NCI-H146 treated with DMSO at 0.1 percent for 48 hours (cell line): Measurements from ENCODE around the gene BGLAP.
"Not testable (repeated sequence)": the region's sequence is repeated elsewhere in the genome, so short reads cannot be mapped to it uniquely, and the experiment has no call there.

Experiments
- DNase-seq: peaks from one replicate; lab custom pipeline; 2025; ENCODE audit not compliant: unreplicated experiment; lab: John Stamatoyannopoulos, UW

The BGLAP gene

DNA sequence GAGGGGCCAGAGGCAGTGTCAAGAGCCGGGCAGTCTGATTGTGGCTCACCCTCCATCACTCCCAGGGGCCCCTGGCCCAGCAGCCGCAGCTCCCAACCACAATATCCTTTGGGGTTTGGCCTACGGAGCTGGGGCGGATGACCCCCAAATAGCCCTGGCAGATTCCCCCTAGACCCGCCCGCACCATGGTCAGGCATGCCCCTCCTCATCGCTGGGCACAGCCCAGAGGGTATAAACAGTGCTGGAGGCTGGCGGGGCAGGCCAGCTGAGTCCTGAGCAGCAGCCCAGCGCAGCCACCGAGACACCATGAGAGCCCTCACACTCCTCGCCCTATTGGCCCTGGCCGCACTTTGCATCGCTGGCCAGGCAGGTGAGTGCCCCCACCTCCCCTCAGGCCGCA lies at the start of gene BGLAP:
BGLAP (plus strand) TSS at position 259 of the 400 bp plus-strand sequence; CDS start at position 307, 48 bp downstream.
- no peak for DNase-seq

DNA sequence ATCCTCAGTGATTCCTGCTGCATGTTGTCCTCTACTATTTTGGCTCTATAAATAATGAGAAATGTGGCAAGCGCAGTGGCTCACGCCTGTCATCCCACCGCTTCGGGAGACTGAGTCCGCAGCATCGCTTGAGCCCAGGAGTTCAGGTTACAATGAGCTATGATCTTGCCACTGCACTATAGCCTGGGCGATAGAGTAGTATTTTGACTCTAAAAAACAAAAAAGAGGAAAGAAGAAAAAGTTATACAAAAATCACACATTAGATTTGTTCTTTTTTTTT lies 48.8 kb upstream of the BGLAP start:
- no peak for DNase-seq

DNA sequence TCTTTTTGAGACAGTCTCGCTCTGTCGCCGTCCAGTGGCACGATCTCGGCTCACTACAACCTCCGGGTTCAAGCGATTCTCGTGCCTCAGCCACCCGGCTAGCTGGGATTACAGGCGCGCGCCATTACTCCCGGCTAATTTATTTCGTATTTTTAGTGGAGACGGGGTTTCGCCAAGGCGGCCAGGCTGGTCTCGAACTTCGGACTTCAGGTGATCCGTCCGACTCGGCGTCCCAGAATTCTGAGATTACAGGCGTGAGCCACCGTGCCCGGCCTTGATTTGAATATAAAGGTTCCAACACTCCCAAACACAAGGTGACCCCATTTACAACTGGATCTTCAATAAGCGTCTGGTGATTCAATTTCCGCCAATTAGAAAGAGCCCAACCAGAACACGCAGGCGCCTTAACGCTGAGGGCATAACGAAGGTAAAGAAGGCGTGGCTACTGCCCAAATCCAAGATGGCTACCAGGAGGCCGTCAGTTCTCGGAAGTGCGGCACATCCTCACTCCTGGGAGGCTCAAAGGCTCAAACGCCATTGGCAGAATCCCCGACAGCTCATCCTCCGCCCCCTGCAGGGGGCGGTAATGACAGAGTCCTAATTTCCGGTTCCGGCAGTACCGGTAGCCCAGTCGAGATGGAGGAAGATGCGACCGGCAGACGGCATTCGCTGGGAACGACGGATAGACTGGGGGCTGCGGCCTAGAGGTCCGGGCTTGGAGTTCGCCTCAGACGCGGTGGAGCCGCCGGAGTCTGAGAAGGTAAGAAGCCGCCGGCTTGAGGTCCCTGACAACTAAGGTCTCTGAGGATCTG lies 48.3 kb upstream of the BGLAP start, which contains the start of gene SLC25A44:
SLC25A44 (plus strand) TSS at position 617 of the 812 bp plus-strand sequence. CDS start 5,744 bp downstream, outside the sequence.
- DNase-seq = peak; percentile 98

DNA sequence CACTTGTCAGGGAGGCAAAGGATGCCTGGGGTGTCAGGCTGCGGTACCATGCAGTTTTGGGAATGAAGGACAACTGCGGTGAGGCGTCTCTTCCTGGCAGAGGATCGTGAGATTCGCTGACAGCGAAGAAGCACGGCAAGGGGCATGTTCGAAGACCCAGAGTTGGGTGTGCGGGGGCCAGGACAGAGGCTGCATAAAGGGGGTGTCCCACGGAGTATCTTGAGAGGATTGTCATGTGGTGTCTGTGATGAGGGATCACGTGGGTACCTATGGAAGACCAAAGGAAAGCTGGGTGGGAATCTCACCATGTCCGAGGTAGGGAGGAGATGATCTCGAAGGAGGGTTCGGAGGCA lies 47.7 kb upstream of the BGLAP start:
- DNase-seq = peak; percentile 3

DNA sequence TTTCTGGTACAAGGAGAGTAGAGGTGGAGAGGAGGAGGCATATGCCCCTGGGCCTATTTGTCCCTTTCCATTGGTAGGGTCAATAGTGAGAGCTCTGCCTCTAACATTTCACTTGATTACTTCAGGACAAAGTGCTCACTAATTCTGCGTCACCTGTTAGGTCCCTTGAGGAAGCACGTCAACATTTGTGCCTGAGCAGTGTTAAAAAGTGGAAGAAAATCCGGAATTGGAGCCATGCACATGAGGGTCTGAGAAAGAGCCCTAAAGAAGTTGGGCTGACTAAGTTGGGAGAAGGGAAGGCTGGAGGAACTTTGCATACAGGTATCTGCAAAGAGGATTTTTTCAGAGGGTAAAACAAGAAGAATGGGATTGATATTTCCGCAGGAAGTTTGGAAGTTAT lies 46.1 kb upstream of the BGLAP start:
- DNase-seq = no peak

DNA sequence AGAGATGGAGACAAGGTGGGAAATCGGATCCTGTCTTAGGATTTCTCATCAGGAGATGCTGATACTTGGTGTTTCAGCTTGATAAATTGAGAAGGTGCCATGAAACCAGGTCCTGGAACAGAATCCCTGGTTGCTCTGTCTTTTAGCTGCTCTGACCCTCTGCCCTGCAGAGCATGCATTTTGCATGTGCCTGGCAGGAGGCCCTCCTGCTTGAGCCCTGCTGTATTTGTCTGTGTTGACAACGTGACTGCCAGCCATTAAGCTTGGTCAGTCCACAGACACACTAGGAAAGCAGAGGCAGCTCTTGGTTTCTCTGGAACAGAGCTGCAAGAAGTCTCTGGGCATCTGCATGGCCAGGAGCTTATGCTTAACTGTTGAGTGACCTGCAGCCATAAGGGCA lies 45.5 kb upstream of the BGLAP start:
- DNase-seq = no peak

DNA sequence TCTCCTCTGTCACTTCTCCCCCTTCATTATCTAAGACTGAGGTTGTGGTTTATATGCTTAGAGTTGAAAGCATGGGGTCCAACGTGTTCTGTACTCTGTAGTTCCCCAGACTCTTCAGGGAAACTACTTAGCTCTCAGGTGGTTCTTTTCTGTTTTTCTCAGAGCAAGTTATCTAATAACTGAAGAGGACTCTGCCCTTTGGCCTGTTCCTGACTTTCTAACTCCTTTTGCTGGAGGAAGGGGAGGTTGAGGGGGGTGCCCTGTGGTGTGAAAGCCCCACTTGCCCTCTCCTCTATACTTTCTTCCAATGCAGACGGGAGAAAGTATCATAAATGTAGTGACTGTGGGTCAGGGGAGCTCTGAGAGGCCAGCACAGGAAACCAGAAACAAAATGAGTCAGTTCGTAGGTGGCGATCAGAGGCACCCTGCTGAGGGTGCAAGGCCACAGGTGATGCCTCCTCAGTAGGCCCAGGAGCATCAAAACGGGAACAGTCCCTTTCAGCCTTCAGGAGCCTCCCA lies 43.1 kb upstream of the BGLAP start:
- DNase-seq = no peak

DNA sequence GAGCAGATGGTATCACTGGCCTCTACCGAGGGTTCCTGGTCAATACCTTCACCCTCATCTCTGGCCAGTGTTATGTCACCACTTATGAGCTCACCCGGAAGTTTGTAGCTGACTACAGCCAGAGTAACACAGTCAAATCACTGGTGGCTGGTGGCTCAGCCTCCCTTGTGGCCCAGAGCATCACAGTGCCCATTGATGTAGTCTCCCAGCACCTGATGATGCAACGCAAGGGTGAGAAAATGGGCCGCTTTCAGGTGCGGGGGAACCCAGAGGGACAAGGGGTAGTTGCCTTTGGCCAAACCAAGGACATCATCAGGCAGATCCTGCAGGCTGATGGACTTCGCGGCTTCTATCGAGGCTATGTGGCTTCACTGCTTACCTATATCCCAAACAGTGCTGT lies 41.9 kb upstream of the BGLAP start:
- DNase-seq = no peak

DNA sequence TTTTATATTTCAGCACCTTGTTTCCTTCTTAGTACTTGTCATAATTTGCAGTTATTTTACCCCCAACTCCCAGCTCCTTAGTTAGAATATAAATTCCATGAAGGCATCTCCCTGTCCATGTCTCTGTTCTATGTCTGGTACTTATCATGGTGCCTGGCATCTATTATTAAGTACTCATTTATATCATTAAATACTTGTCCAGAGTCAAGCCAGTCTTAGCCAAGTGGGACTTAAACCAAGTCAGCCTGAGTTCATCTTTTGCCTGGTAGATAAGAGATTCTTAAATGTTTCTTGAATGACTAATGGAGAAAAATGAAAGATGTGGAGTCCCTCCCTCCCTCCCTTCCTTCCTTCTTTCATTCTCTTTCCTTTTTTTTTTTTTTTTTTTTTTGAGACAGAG lies 38.7 kb upstream of the BGLAP start:
- DNase-seq = no peak

DNA sequence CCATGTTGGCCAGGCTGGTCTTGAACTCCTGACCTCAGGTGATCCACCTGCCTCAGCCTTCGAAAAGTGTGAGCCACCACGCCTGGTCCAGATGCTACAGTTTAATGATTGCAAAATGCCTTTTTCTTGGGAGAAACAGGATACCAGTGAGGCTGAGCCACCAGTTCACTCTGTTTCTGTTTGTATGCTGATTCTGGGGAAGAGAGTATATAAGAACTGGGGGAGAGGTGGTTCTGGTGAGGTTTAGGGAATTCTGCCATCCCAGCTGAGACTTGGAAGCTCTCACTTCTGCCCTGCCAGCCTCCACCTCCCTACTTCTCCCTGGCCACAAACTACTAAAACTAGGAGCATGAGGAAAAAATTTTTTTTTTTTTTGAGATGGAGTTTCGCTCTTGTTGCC lies 37.3 kb upstream of the BGLAP start:
- no peak for DNase-seq

DNA sequence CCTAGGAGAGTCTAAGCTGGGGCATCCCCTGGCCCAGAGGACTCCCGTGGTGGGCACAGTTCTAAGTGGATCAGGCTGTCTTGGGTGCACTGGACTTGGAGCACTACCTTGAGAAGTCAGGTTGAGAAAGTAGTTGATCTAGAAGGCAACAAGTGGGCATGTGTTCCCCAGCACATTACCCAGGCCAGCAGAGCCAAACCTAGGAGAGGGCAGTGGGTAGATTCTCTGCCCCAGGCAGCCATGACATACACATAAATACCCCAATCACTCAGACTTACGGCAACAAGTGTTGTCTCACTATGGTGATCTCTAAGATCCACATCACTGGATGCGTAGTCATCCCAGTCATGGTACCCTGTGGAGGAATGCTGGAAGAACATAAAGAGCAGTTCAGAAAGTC lies 30.7 kb upstream of the BGLAP start:
- DNase-seq = no peak

DNA sequence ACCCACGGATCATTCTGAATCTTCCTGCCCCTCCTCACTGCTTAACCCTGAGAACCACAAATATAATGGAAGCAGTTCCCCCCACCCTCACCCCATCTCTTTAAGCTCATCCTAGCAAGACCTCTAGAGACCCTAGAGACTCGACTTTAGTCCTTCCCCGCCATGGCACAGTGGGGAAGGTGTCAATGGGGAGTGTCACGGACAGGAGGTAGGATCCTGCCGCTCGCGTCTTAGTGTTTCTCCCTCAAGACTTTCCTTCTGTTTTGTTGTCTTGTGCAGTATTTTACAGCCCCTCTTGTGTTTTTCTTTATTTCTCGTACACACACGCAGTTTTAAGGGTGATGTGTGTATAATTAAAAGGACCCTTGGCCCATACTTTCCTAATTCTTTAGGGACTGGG lies 29.9 kb upstream of the BGLAP start:
- no peak for DNase-seq

DNA sequence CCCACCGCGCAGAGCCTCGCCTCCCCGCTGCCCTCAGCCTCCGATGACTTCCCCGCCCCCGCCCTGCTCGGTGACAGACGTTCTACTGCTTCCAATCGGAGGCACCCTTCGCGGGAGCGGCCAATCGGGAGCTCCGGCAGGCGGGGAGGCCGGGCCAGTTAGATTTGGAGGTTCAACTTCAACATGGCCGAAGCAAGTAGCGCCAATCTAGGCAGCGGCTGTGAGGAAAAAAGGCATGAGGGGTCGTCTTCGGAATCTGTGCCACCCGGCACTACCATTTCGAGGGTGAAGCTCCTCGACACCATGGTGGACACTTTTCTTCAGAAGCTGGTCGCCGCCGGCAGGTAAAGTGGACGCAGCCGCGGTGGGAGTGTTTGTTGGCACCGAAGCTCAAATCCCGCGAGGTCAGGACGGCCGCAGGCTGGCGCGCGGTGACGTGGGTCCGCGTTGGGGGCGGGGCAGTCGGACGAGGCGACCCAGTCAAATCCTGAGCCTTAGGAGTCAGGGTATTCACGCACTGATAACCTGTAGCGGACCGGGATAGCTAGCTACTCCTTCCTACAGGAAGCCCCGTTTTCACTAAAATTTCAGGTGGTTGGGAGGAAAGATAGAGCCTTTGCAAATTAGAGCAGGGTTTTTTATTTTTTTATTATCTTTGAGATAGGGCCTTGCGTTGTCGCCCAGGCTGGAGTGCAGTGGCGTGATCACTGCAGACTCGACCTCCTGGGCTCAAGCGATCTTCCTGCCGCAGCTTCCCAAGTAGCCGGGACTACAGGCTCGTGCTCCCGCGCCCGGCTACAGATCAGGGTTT lies 28.9 kb upstream of the BGLAP start, which contains the start of gene PMF1:
PMF1 (plus strand) TSS at position 175 of the 811 bp plus-strand sequence; CDS start at position 184, 9 bp downstream.
- peak; percentile 89 for DNase-seq

DNA sequence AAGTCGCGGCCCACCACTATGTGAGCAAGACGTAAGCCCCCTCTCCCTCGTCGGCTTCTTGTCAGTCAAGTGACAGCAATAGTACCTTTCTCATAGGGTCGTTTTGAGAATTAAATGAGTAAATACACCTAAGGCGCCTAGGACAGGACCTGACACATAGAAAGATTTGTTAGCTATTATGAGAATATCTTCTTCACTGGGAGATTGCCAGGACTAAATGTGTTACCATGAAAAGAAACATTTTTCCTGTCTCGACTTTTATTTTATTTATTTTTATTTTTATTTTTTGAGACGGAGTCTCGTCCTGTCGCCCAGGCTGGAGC lies 28.4 kb upstream of the BGLAP start:
- no peak for DNase-seq

DNA sequence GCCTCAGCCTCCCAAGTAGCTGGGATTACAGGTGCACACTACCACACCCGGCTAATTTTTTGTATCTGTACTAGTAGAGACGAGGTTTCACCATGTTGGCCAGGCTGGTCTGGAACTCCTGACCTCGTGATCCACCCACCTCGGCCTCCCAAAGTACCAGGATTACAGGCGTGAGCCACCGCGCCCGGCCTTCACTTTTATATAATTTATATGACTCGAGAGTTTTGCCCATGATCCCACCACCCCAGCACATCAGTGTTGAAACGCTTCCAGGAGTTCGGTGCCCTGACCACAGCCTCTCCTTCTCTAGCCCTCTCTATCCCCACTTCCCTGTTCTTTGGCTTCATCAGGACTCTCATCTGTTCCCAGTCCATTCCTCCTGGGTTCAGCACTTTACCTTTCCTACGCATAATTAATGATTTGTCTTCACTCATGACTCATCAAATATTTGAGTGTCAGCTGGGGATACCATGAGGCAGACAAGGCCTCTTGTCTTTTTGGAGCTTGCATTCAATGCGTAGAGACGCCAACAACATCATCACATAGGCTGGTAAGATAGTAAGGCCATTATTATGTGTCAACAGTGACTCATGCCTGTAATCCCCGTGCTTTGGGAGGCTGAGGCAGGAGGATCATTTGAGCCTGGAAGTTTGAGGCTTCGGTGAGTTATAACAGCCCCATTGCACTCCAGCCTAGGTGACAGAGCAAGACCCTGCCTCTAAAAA lies 27.8 kb upstream of the BGLAP start:
- DNase-seq = no peak

DNA sequence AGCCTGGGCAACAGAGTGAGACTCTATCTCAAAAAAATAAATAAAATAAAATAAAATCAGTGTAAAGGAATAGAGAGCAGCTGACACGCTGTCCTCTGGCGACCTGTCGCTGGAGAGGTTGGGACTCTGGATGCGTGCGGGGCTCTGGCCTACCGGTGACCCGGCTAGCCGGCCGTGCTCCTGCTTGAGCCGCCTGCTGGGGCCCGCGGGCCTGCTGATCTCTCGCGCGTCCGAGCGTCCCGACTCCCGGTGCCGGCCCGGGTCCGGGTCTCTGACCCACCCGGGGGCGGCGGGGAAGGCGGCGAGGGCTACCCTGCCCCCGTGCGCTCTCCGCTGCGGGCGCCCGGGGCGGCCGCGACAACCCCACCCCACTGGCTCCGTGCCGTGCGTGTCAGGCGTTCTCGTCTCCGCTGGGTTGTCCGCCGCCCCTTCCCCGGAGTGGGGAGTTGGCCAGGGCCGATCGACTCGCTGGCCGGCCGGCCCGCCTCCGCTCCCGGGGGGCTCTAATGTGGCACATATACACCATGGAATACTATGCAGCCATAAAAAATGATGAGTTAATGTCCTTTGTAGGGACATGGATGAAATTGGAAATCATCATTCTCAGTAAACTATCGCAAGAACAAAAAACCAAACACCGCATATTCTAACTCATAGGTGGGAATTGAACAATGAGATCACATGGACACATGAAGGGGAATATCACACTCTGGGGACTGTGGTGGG lies 25.5 kb upstream of the BGLAP start:
- not testable (repeated sequence) for DNase-seq

DNA sequence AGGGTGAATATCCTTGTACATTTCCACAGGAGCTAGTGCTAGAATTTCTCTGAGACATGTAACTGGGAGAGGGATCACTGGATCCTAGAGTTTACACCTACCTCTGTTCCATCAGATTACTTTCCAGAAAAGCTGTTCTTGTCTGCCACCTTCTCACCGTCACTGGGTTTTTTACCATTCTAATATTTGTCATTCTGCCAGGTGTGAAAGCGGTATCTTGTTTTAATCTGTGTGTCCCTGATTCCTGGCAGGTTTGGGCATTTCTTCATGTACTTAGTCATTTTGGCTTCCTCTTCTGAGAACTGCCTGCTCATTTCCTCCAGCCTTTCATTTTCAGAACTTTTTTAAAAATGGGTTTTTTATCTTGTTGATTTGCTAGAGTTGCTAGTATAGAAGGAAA lies 24.1 kb upstream of the BGLAP start:
- no peak for DNase-seq

DNA sequence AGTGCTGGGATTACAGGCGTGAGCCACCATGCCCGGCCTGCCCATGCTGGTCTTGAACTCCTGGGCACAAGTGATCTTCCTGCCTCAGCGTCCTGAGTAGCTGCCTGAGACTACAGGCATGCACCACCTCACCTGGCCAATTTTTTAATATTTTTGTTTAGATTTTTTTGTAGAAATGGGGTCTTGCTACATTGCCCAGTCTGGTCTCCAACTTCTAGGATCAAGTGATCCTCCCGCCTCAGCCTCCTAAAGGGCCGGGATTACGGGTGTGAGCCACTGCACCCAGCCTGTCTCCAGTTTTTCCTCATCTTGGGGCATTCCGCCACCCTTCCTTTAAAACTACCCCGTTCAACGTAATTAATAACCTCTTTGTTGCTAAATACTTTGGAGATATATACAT lies 21.8 kb upstream of the BGLAP start:
- no peak for DNase-seq

DNA sequence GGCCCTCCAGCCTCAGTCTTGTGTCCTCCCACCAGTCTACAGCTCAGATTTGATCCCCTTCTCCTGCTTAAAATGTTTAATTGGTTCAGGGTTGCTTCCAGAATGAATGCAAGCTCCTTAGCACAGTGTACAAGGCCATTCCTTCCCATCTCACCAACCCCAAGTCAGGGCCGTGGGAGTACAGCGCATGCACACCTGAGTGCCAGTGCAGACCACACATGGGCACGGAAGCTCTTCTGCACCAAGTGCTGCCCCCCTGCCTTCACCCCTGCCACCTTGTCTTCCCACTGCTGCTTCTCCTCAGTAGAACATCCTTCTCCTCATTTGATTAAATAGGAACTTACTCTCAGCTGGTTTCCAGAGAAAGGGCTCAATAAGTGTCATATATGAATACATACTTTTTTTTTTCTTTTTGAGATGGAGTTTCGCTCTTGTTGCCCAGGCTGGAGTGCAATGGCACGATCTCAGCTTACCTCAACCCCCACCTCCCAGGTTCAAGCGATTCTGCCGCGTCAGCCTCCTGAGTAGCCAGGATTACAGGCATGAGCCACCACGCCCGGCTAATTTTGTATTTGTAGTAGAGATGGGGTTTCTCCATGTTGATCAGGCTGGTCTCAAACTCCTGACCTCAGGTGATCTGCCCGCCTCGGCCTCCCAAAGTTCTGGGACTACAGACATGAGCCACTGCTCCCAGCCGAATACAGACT lies 19.8 kb upstream of the BGLAP start:
- no peak for DNase-seq

DNA sequence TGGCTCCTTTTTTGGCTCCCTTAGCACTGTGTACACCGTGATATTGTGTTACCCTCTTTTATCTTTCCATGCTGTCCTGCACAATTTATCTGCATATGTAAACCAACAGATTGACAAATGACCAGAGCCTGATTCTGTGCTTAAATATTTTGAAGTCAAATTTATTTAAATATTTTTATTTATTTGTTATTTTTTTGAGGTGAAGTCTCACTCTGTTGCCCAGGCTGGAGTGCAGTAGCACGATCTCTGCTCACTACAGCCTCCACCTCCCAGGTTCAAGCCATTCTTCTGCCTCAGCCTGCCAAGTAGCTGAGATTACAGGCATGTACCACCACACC lies 16.3 kb upstream of the BGLAP start:
- DNase-seq = no peak
